ENCODE results near the gene ZNRF1. TPM values are rescaled to one million over a fixed set of nuclear protein-coding genes. Genes with fewer than 3 reads are reported as not detected.

The ZNRF1 gene
- total and polyA plus RNA-seq, 2 of the 4 experiments (the other 2 are of a cell fraction) = 8.2 to 20.7 TPM

GRCh38 chr16:75138233-75138632 is 139.4 kb downstream of the ZNRF1 start:
- ChIA-PET POLR2A (ENCODE audit: unreplicated experiment) (no interaction called here), CTCF (no interaction called here)
- H3K14ac ChIP-seq (replicated peaks; ENCODE audit: low read depth, low read length) = no peak overlapping the region
- H2AK5ac ChIP-seq (ENCODE audit: low read depth, low read length) = no peak overlapping the region
- no peak for TF ChIP-seq MAFK (IDR thresholded peaks at IDR 0.05; ENCODE audit: low read depth, low read length)
- no peak for TF ChIP-seq NFE2L2 (IDR thresholded peaks at IDR 0.05; ENCODE audit: low read depth, low read length)
- no peak for TF ChIP-seq FOS (IDR thresholded peaks at IDR 0.05; ENCODE audit: low read depth, low read length)
- TF ChIP-seq CTCF (conservative IDR thresholded peaks at IDR 0.05; ENCODE audit: low read depth, low read length) = no peak
- TF ChIP-seq USF2 (IDR thresholded peaks at IDR 0.05; ENCODE audit: low read depth, low read length) = no peak
- TF ChIP-seq BHLHE40 (IDR thresholded peaks at IDR 0.05; ENCODE audit: low read depth, low read length) = no peak
- no peak for TF ChIP-seq RFX5 (IDR thresholded peaks at IDR 0.05; ENCODE audit: low read depth, low read length)
- no peak for TF ChIP-seq RAD21 (IDR thresholded peaks at IDR 0.05; ENCODE audit: low read length)
- no peak for TF ChIP-seq POLR2A (IDR thresholded peaks at IDR 0.05; ENCODE audit: low read depth, low read length)
- no peak for TF ChIP-seq ELK1 (IDR thresholded peaks at IDR 0.05; ENCODE audit: borderline replicate concordance, low read depth, low read length)
- TF ChIP-seq RCOR1 (IDR thresholded peaks at IDR 0.05; ENCODE audit: insufficient replicate concordance, low read length) = no peak
- H2AK9ac ChIP-seq (replicated peaks; ENCODE audit: low read depth, low read length, poor library complexity) = no peak overlapping the region
- H2AFZ ChIP-seq (replicated peaks; ENCODE audit: low read length, poor library complexity) = no peak overlapping the region
- H4K8ac ChIP-seq (ENCODE audit: low read depth in 2 of 2, low read length in 2 of 2) = no peak overlapping the region
- H3K4me1 ChIP-seq (ENCODE audit: control insufficient read depth, insufficient read depth, low read length) = no peaks in the 10 kb centered on the region
- 83% methylated on average over 1 of the region's 8 CpGs; no CpG with 5 or more reads in 1 of the 2 experiments for WGBS, 2 experiments (ENCODE audit: extremely low coverage in 2 of 2, insufficient read length in 1 of 2)
- no peak overlapping the region for H2BK120ac ChIP-seq (ENCODE audit: low read depth, low read length)
- no peaks in the 10 kb centered on the region for H3K9me1 ChIP-seq (ENCODE audit: insufficient read depth, low read length)
- H3K23ac ChIP-seq (ENCODE audit: low read depth, low read length) = no peak overlapping the region
- H3K27ac ChIP-seq (ENCODE audit: insufficient read depth, low read length) = no peak overlapping the region
- no peaks in the 10 kb centered on the region for H3K9me3 ChIP-seq (ENCODE audit: control insufficient read depth, insufficient read depth, low read length)
- no peak overlapping the region for H3K18ac ChIP-seq (ENCODE audit: low read depth, low read length)
- no peak overlapping the region for H2BK5ac ChIP-seq (ENCODE audit: low read depth, low read length, poor library complexity, severe bottlenecking)
- H3K4ac ChIP-seq (ENCODE audit: low read depth, low read length) = no peak overlapping the region
- H3K36me3 ChIP-seq (ENCODE audit: control insufficient read depth, insufficient read depth, low read length) = no peaks in the 10 kb centered on the region
- in situ Hi-C loops (cut with MboI; ENCODE audit: low sequenced_read_pairs) = no loop called here
- no peak overlapping the region for H3K56ac ChIP-seq (ENCODE audit: extremely low read depth, insufficient read depth, low read length)
- H4K91ac ChIP-seq (ENCODE audit: insufficient read depth, low read depth, low read length) = no peak overlapping the region
- BruUV-seq (replicated peaks) = no TSS peak
- DNase-seq (no peak), ATAC-seq (ENCODE audit: low read depth) (no peak)
- H4K5ac ChIP-seq (ENCODE audit: low read depth, low read length) = no peak overlapping the region
- H3K27me3 ChIP-seq (ENCODE audit: control insufficient read depth, insufficient read depth, low read length) = no peaks in the 10 kb centered on the region; the same call in 1 of the 2 replicates
- intact Hi-C loops (cut with micrococcal nuclease) = no loop called here
- H3K4me2 ChIP-seq (ENCODE audit: low read depth, low read length) = no peak overlapping the region
- no peak overlapping the region for H2BK15ac ChIP-seq (ENCODE audit: low read depth, low read length)
- H3K9ac ChIP-seq (ENCODE audit: low read depth, low read length) = no peak overlapping the region
- H3K79me1 ChIP-seq (ENCODE audit: low read depth in 1 of 2, low read length in 2 of 2) = no peaks in the 10 kb centered on the region
- no peak overlapping the region for H2BK20ac ChIP-seq (ENCODE audit: low read depth, low read length)
- H4K20me1 ChIP-seq (ENCODE audit: insufficient read depth, low read length) = no peaks in the 10 kb centered on the region
- no peak overlapping the region for H3K4me3 ChIP-seq (ENCODE audit: insufficient read depth, low read depth, low read length)
- dilution Hi-C loops (cut with HindIII; ENCODE audit: low sequenced_read_pairs, unreplicated experiment) = no loop called here
